MM.1S (cell line): ENCODE data around the gene NXPH4.

Experiments used
- DNase-seq: peaks from one replicate; pipeline ENCODE4 v3.0.0-alpha.2; 2015
- H2AFZ ChIP-seq: fragments of 300-600 bp; sonication (generic); 2 replicates; pipeline ENCODE4 v1.6.0; 2016; ENCODE audit warnings: antibody characterized with exemption, low read length
- H3F3A ChIP-seq: fragments of 300-600 bp; sonication (generic); 2 replicates; pipeline ENCODE4 v1.6.1; 2016; ENCODE audit warnings: mild to moderate bottlenecking, antibody characterized with exemption, low read length, moderate library complexity, mixed read lengths; ENCODE audit not compliant: insufficient read depth
- H3K27ac ChIP-seq: fragments of 300-600 bp; sonication (generic); 2 replicates; pipeline ENCODE4 v1.5.1; 2016; ENCODE audit warnings: mild to moderate bottlenecking, low read length
- H3K27me3 ChIP-seq: fragments of 300-600 bp; sonication (generic); replicated peaks from 2 replicates; pipeline ENCODE4 v1.6.0; 2016; ENCODE audit warnings: low read length; ENCODE audit not compliant: insufficient read depth
- H3K36me3 ChIP-seq: fragments of 300-600 bp; sonication (generic); replicated peaks from 2 replicates; pipeline ENCODE4 v1.6.1; 2016; ENCODE audit warnings: mild to moderate bottlenecking, low read length, mixed read lengths; ENCODE audit not compliant: insufficient read depth
- H3K4me1 ChIP-seq: fragments of 300-600 bp; sonication (generic); 2 replicates; pipeline ENCODE4 v1.6.1; 2016; ENCODE audit warnings: low read length, mixed read lengths
- H3K4me2 ChIP-seq: fragments of 300-600 bp; sonication (generic); 2 replicates; pipeline ENCODE4 v1.6.0; 2016; ENCODE audit warnings: low read depth, low read length
- H3K4me3 ChIP-seq: fragments of 300-600 bp; sonication (generic); 2 replicates; pipeline ENCODE4 v1.5.1; 2016; ENCODE audit warnings: low read length, mixed read lengths
- H3K79me2 ChIP-seq: fragments of 300-600 bp; sonication (generic); 2 replicates; pipeline ENCODE4 v1.6.1; 2016; ENCODE audit warnings: mixed run types, low read length, mixed read lengths
- H3K9ac ChIP-seq: fragments of 300-600 bp; sonication (generic); 2 replicates; pipeline ENCODE4 v1.6.1; 2016; ENCODE audit warnings: low read length, mixed read lengths
- H3K9me2 ChIP-seq: fragments of 300-600 bp; sonication (generic); replicated peaks from 2 replicates; pipeline ENCODE4 v1.6.1; 2016; ENCODE audit warnings: mild to moderate bottlenecking, low read length, mixed read lengths; ENCODE audit not compliant: insufficient read depth
- H3K9me3 ChIP-seq: fragments of 300-600 bp; sonication (generic); replicated peaks from 2 replicates; pipeline ENCODE4 v1.6.1; 2016; ENCODE audit warnings: mild to moderate bottlenecking, low read length, mixed read lengths; ENCODE audit not compliant: insufficient read depth
- H4K20me1 ChIP-seq: fragments of 300-600 bp; sonication (generic); 2 replicates; pipeline ENCODE4 v1.6.1; 2016; ENCODE audit warnings: mild to moderate bottlenecking, low read length, moderate library complexity, mixed read lengths; ENCODE audit not compliant: insufficient read depth
- CTCF ChIP-seq: fragments of 300-600 bp; sonication (generic); IDR thresholded peaks from 2 replicates; pipeline ENCODE4 v1.5.1; 2016; ENCODE audit warnings: antibody characterized with exemption, low read length, mixed read lengths
- EZH2 ChIP-seq: fragments of 300-600 bp; sonication (generic); optimal IDR thresholded peaks from 2 replicates; pipeline ENCODE3; 2017; ENCODE audit warnings: low read depth, mild to moderate bottlenecking, antibody characterized with exemption, low read length, mixed read lengths
- EZH2phosphoT487 ChIP-seq: fragments of 300-600 bp; sonication (generic); IDR thresholded peaks from 2 replicates; pipeline ENCODE4 v1.6.1; 2018; ENCODE audit warnings: antibody characterized with exemption, low read length

Gene NXPH4

GRCh38 chr12:57225680-57226210, 9.2 kb downstream of the NXPH4 start:
- Histone ChIP-seq H3K27ac (no peak overlapping the region), H3K9ac (no peak overlapping the region), H3K4me3 (no peak overlapping the region), H3K4me2 (peak overlapping the region; percentile 33; the same call in 1 of the 2 replicates), H3K4me1 (peaks cover 16% of the 10 kb centered on the region), H3K9me3 (no peaks in the 10 kb centered on the region), H3K9me2 (no peaks in the 10 kb centered on the region), H3F3A (no peaks in the 10 kb centered on the region), H2AFZ (peak overlapping the region; percentile 15; the same call in 1 of the 2 replicates), H3K27me3 (peaks cover 44% of the 10 kb centered on the region), H3K79me2 (peaks cover 13% of the 10 kb centered on the region), H4K20me1 (no peaks in the 10 kb centered on the region), H3K36me3 (no peaks in the 10 kb centered on the region)
- no peak for DNase-seq
- TF ChIP-seq EZH2 (no peak), CTCF (no peak), EZH2phosphoT487 (no peak)

- Histone ChIP-seq H3K27ac (no peak overlapping the region), H3K4me1 (peaks cover 20% of the 10 kb centered on the region), H3K4me2 (no peak overlapping the region), H4K20me1 (no peaks in the 10 kb centered on the region), H3K79me2 (peaks cover 23% of the 10 kb centered on the region), H3K36me3 (0 out of 2 replicates have a peak, but pooled peaks cover 3% of the 10 kb centered on the region), H3K4me3 (no peak overlapping the region), H2AFZ (no peak overlapping the region), H3F3A (no peaks in the 10 kb centered on the region), H3K9me2 (no peaks in the 10 kb centered on the region), H3K27me3 (peaks cover 34% of the 10 kb centered on the region), H3K9me3 (no peaks in the 10 kb centered on the region), H3K9ac (no peak overlapping the region)
- TF ChIP-seq EZH2phosphoT487 (no peak), EZH2 (no peak), CTCF (no peak)
- no peak for DNase-seq
Measured at GRCh38 chr12:57226588-57227314, 10.2 kb downstream of the NXPH4 start.

GRCh38 chr12:57227315-57228115, 10.9 kb downstream of the NXPH4 start:
- peaks cover 20% of the 10 kb centered on the region for H3K4me1 ChIP-seq
- no peak for DNase-seq
- no peak for TF ChIP-seq CTCF
- no peak for TF ChIP-seq EZH2
- TF ChIP-seq EZH2phosphoT487, result no peak
- H3K4me3 ChIP-seq, result no peak overlapping the region
- peaks cover 30% of the 10 kb centered on the region for H3K79me2 ChIP-seq
- no peaks in the 10 kb centered on the region for H3K9me3 ChIP-seq
- no peak overlapping the region for H2AFZ ChIP-seq
- no peaks in the 10 kb centered on the region for H3K9me2 ChIP-seq
- H4K20me1 ChIP-seq, result no peaks in the 10 kb centered on the region
- H3F3A ChIP-seq, result no peaks in the 10 kb centered on the region
- H3K36me3 ChIP-seq, result 0 out of 2 replicates have a peak, but pooled peaks cover 7% of the 10 kb centered on the region
- peaks cover 27% of the 10 kb centered on the region for H3K27me3 ChIP-seq
- no peak overlapping the region for H3K27ac ChIP-seq
- no peak overlapping the region for H3K4me2 ChIP-seq
- H3K9ac ChIP-seq, result no peak overlapping the region
